Transverse colon (tissue), 4 donors: Measurements from ENCODE around the gene MPHOSPH10. TPM values are rescaled to one million over a fixed set of nuclear protein-coding genes. Genes with fewer than 3 reads are reported as not detected.
A peak's percentile ranks its signal among the peaks of the same experiment; 100 is the strongest.

Experiments used
- DNase-seq: peaks from one replicate; pipeline ENCODE4 v3.0.0-alpha.2; 2019
- H3K27ac ChIP-seq, 4 donors: fragments of 200-600 bp; sonication (generic); 2 replicates each; pipeline ENCODE4 v1.5.1; 2016 to 2018; ENCODE audit warnings: inconsistent platforms in 4 of 4
- H3K27me3 ChIP-seq: fragments of 200-600 bp; sonication (generic); 2 replicates; pipeline ENCODE4 v1.5.1; 2017; ENCODE audit warnings: inconsistent platforms
- H3K36me3 ChIP-seq, 4 donors: fragments of 200-600 bp; sonication (generic); 2 replicates each; pipeline ENCODE4 v1.5.1; 2017 to 2019; ENCODE audit warnings: inconsistent platforms in 4 of 4
- H3K4me1 ChIP-seq, 4 donors: fragments of 200-600 bp; sonication (generic); 2 replicates each; pipeline ENCODE4 v1.5.1; 2017 to 2020; ENCODE audit warnings: inconsistent platforms in 4 of 4
- H3K4me3 ChIP-seq, 4 donors: fragments of 200-600 bp; sonication (generic); 1 replicate in 1 of 4; 2 replicates in 3 of 4; pipeline versions ENCODE4 v1.5.1 to v1.6.1; 2017 to 2019; ENCODE audit warnings: inconsistent platforms in 4 of 4
- H3K9me3 ChIP-seq, 2 donors: fragments of 200-600 bp; sonication (generic); 2 replicates each; pipeline ENCODE4 v1.5.1; 2017 to 2019; ENCODE audit warnings: inconsistent platforms in 2 of 2
- EP300 ChIP-seq: sonication (generic); formaldehyde crosslinking; IDR thresholded peaks from one replicate; pipeline ENCODE4 v1.6.1; 2017; ENCODE audit warnings: antibody characterized with exemption, low read depth
- POLR2A ChIP-seq: fragments of 450-650 bp; IDR thresholded peaks from one replicate; pipeline ENCODE4 v1.6.1; 2016; ENCODE audit warnings: antibody characterized with exemption, mild to moderate bottlenecking, moderate library complexity
- POLR2AphosphoS5 ChIP-seq, 3 donors: sonication (generic); formaldehyde crosslinking; IDR thresholded peaks; one replicate each; pipeline ENCODE4 v1.6.1; 2016; ENCODE audit warnings: antibody characterized with exemption in 3 of 3
- WGBS, 2 donors: methylation state at CpG; one replicate each; pipeline ENCODE4 v1.1.5; 2018; ENCODE audit warnings: low coverage in 1 of 2; 5-methylcytosine and 5-hydroxymethylcytosine counted together
- in situ Hi-C, 4 donors: fragments of 200-750 bp; cut with MboI; loops; one replicate each; pipeline versions ENCODE4 v1.15.0 to v1.15.1; 2017; ENCODE audit warnings: low sequenced_read_pairs in 3 of 4, low pct_ligation_motif_present in 1 of 4, low pct_unique_long_range_greater_than_20kb in 1 of 4
- intact Hi-C: fragments of 100-400 bp; cut with DNase I; formaldehyde crosslinking; loops from one replicate; pipeline ENCODE4 v1.15.1; 2023; ENCODE audit warnings: low total_unique reads
- total RNA-seq, 4 donors: library from RNA; depleted of rRNA; stranded (reverse); fragments of >200 nt; gene quantifications; one replicate each; pipeline ENCODE4 v1.1.0, GENCODE V29; 2016
- TF ChIP-seq, protein P1 (sequence below), 5 experiments: fragments of 200-600 bp in 3 of 5; fragments of 450-650 bp in 2 of 5; sonication (generic) in 3 of 5; IDR thresholded peaks; 1 replicate in 2 of 5; 2 replicates in 3 of 5; pipeline ENCODE4 v1.5.1; 2016 to 2017; ENCODE audit warnings: antibody characterized with exemption in 5 of 5, inconsistent platforms in 3 of 5, mild to moderate bottlenecking in 2 of 5, moderate library complexity in 1 of 5

MPHOSPH10 gene
- total RNA-seq, 4 donors from 2014 or later = 7.5 to 22.9 (median 12.8) TPM

DNA sequence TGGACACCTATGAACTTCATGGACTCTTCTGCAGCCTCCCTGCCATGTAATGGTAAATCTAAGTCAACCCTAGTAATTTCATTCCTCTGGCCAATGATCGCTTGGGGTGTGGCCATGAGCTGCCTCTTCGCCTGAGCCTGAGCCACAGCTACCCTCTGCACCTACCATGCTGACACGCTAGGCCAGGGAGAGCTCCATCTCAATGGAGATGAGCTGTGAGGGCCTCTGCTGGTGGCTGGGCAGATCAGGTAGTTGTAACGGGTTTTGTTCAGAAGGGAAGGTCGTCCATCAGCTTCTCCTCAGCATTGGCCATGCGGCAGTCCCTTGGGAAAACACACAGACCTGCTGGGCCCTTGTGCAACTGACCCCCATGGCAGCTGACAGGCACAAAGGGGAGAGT lies 24.4 kb downstream of the MPHOSPH10 start:
- peak; percentile 12 for DNase-seq
- no peaks in the 10 kb centered on the region for H3K27me3 ChIP-seq
- intact Hi-C loops = no loop called here
- TF ChIP-seq, protein P1, sequence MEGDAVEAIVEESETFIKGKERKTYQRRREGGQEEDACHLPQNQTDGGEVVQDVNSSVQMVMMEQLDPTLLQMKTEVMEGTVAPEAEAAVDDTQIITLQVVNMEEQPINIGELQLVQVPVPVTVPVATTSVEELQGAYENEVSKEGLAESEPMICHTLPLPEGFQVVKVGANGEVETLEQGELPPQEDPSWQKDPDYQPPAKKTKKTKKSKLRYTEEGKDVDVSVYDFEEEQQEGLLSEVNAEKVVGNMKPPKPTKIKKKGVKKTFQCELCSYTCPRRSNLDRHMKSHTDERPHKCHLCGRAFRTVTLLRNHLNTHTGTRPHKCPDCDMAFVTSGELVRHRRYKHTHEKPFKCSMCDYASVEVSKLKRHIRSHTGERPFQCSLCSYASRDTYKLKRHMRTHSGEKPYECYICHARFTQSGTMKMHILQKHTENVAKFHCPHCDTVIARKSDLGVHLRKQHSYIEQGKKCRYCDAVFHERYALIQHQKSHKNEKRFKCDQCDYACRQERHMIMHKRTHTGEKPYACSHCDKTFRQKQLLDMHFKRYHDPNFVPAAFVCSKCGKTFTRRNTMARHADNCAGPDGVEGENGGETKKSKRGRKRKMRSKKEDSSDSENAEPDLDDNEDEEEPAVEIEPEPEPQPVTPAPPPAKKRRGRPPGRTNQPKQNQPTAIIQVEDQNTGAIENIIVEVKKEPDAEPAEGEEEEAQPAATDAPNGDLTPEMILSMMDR (IDR thresholded peaks at IDR 0.05) = peak in 1 of 5 experiments; percentile 15
- TF ChIP-seq POLR2AphosphoS5 (IDR thresholded peaks at IDR 0.05) = no peak
- peaks cover 0 to 6% (median 0%) of the 10 kb centered on the region in 4 donors for H3K36me3 ChIP-seq
- no peak overlapping the region for H3K4me3 ChIP-seq
- 53% methylated on average over 6 of the region's 6 CpGs; no CpG with 5 or more reads in 1 of the 2 donors for WGBS, 2 donors
- H3K9me3 ChIP-seq = no peaks in the 10 kb centered on the region
- H3K4me1 ChIP-seq = peaks cover 0 to 12% (median 9%) of the 10 kb centered on the region in 4 donors
- H3K27ac ChIP-seq = no peak overlapping the region
- in situ Hi-C loops = loop anchor here in 1 of 4 donors (25.0 kb wide), 1 partner anchor 358 kb away; no protein-coding TSS in a partner anchor

DNA sequence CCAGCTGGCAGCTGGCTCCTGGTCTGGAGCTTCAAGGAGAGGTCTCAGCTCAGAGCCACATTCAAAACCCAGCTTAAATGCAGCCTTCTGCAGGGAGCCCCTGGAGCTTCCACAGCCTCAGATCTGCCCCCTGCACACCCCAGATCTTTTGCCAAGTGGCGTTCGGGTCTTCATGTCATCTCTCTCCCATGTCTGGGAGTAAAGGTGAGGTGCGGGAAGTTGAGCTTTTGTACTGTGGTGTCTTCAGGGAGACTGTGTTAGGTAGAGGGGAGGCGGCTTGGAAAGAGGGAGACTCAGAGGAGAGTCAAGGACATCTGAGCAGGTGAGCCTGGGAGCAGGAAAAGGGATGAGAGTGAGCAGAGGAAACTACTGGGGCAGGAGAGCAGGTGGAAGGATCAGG lies 25.4 kb downstream of the MPHOSPH10 start:
- TF ChIP-seq POLR2A (no peak), POLR2AphosphoS5 (IDR thresholded peaks at IDR 0.05) (no peak), EP300 (no peak)
- TF ChIP-seq, protein P1 (IDR thresholded peaks at IDR 0.05) = no peak
- peaks cover 0 to 12% (median 9%) of the 10 kb centered on the region in 4 donors for H3K4me1 ChIP-seq
- in situ Hi-C loops = loop anchor here in 1 of 4 donors (25.0 kb wide), 1 partner anchor 356 kb away; no protein-coding TSS in a partner anchor
- H3K4me3 ChIP-seq = no peak overlapping the region
- DNase-seq = no peak
- H3K36me3 ChIP-seq = no peaks in the 10 kb centered on the region
- intact Hi-C loops = no loop called here
- H3K9me3 ChIP-seq = no peaks in the 10 kb centered on the region
- no peak overlapping the region for H3K27ac ChIP-seq
- no peaks in the 10 kb centered on the region for H3K27me3 ChIP-seq
- 98% methylated on average over 4 of the region's 4 CpGs; no CpG with 5 or more reads in 1 of the 2 donors for WGBS, 2 donors

DNA sequence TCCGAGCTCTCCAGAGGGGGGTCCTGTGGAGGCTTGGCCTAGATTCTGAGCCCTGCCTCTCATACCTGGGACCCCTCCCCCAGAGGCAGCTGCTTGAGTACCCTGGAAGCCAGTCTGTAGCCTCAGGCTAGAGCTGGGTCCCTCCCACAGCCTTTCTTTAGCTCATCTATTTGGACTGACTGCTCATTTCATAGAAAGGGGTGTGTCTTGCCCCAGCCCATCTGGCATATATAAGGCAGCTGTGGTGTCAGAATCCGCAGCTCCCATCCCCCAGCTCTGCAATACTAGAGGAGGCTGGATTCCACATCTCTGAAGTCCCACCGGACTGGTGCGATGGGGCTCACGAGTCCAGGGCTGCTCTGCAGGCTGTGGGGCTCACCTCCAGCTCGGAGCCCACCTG lies 26.1 kb downstream of the MPHOSPH10 start:
- 59% methylated on average over 6 of the region's 6 CpGs; no CpG with 5 or more reads in 1 of the 2 donors for WGBS, 2 donors
- Histone ChIP-seq H3K36me3 (no peaks in the 10 kb centered on the region), H3K4me1 (peaks cover 0 to 12% (median 9%) of the 10 kb centered on the region in 4 donors), H3K27ac (peak overlapping the region in 2 of 4 donors; percentile 29 to 32), H3K4me3 (peak overlapping the region in 1 of 4 donors; percentile 29), H3K27me3 (no peaks in the 10 kb centered on the region), H3K9me3 (no peaks in the 10 kb centered on the region)
- in situ Hi-C loops (loop anchor here in 1 of 4 donors (25.0 kb wide), 1 partner anchor 356 kb away; no protein-coding TSS in a partner anchor), intact Hi-C loops (no loop called here)
- TF ChIP-seq EP300 (no peak), POLR2AphosphoS5 (IDR thresholded peaks at IDR 0.05) (no peak), POLR2A (no peak)
- TF ChIP-seq, protein P1 (IDR thresholded peaks at IDR 0.05) = no peak
- DNase-seq = no peak

DNA sequence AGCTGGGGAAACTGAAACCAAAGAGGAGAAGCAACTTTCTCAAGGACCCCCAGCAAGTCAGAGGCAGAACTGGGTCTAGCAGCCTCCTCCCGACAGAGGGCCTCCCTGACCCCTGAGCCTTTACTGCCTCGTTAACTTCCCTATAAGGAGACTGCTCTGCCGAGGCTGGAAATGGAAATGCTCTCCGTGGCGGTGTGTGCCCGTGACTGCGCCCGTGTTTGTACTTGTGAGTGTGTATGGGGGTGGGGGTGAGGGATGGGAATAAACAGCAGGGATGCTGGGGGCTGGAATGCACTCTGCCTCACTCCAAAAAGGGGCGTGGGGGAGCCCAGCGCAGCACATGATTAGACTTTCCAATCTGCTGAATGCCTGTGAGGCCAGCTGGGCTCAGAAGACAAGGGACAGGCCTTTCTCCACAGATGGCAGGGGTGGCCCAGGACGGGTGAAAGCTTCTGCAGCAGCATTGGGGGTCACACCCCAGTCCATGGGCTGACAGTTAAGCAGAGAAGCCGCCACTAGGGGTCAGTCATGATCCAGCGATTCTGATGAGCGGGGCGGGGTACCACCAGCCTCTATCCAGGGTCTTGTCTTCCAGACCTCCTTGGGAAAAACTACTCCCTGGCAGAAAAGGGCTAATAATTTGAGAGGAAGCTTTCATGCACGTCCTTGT lies 26.8 kb downstream of the MPHOSPH10 start:
- Histone ChIP-seq H3K27ac (peak overlapping the region in 3 of 4 donors; percentile 17 to 32 (median 29)), H3K9me3 (no peaks in the 10 kb centered on the region), H3K4me1 (peaks cover 0 to 12% (median 9%) of the 10 kb centered on the region in 4 donors), H3K4me3 (peak overlapping the region in 1 of 4 donors; percentile 29), H3K27me3 (no peaks in the 10 kb centered on the region), H3K36me3 (no peaks in the 10 kb centered on the region)
- DNase-seq = peak; percentile 59
- WGBS, 2 donors = 0 to 10% methylated on average over 1 to 16 of the region's 16 CpGs
- TF ChIP-seq, protein P1 (IDR thresholded peaks at IDR 0.05) = peak; percentile 55 to 70 (median 57)
- TF ChIP-seq POLR2AphosphoS5 (IDR thresholded peaks at IDR 0.05) = no peak
- intact Hi-C loops = no loop called here
- in situ Hi-C loops = loop anchor here in 1 of 4 donors (25.0 kb wide), 1 partner anchor 355 kb away; no protein-coding TSS in a partner anchor
